Aorta (tissue), 5 donors: ENCODE data around the gene ESYT1. TPM values are rescaled to one million over a fixed set of nuclear protein-coding genes. Genes with fewer than 3 reads are reported as not detected.

Experiments used
- ATAC-seq: fragments of 200-7000 bp; cut with Tn5 transposase; one replicate; pipeline ENCODE4 v1.9.1; 2022; ENCODE audit warnings: moderate library complexity; ENCODE audit not compliant: low FRiP score
- DNase-seq, 2 donors: peaks; one replicate each; pipeline ENCODE4 v3.0.0-alpha.2; 2020
- H3K27ac ChIP-seq, 2 donors: one replicate each; pipeline ENCODE4 v1.5.1; 2013; ENCODE audit warnings: low read length in 2 of 2, mild to moderate bottlenecking in 2 of 2, moderate library complexity in 2 of 2, control low read depth in 1 of 2, inconsistent platforms in 1 of 2, low read depth in 1 of 2
- H3K27me3 ChIP-seq, 2 donors: one replicate each; pipeline ENCODE4 v1.6.1; 2013; ENCODE audit warnings: control low read depth in 1 of 2, low read length in 1 of 2, mild to moderate bottlenecking in 1 of 2, moderate library complexity in 1 of 2; ENCODE audit not compliant: insufficient read depth in 2 of 2, control insufficient read depth in 1 of 2
- H3K36me3 ChIP-seq, 2 donors: one replicate each; pipeline ENCODE4 v1.6.1; 2013; ENCODE audit warnings: control low read depth in 1 of 2, low read length in 1 of 2, mild to moderate bottlenecking in 1 of 2; ENCODE audit not compliant: insufficient read depth in 2 of 2, control insufficient read depth in 1 of 2
- H3K4me1 ChIP-seq, 2 donors: one replicate each; pipeline ENCODE4 v1.6.1; 2013; ENCODE audit warnings: low read length in 2 of 2, control low read depth in 1 of 2, mild to moderate bottlenecking in 1 of 2, moderate library complexity in 1 of 2; ENCODE audit not compliant: insufficient read depth in 2 of 2, control insufficient read depth in 1 of 2
- H3K4me3 ChIP-seq, 2 donors: one replicate each; pipeline ENCODE4 v1.5.1; 2013; ENCODE audit warnings: low read length in 2 of 2, control low read depth in 1 of 2, mild to moderate bottlenecking in 1 of 2
- H3K9me3 ChIP-seq: one replicate; pipeline ENCODE4 v1.6.1; 2013; ENCODE audit warnings: mild to moderate bottlenecking, low read length; ENCODE audit not compliant: control insufficient read depth
- WGBS, 2 donors: extraction: QIAGEN DNeasy Blood & Tissue Kit; methylation state at CpG; one replicate each; pipeline ENCODE4 v1.1.7; 2013; 5-methylcytosine and 5-hydroxymethylcytosine counted together
- intact Hi-C, 2 donors: fragments of 100-400 bp; cut with DNase I; formaldehyde crosslinking; loops; one replicate each; pipeline versions ENCODE4 v1.14.2 to v1.15.0; 2022
- polyA plus RNA-seq, 2 donors: library from polyadenylated mRNA; stranded (reverse); fragments of 200-250 nt; gene quantifications; one replicate each; pipeline ENCODE4 v1.2.3, GENCODE V29; 2013
- total RNA-seq, 2 donors: library from RNA; stranded (reverse); fragmentation: NEBNext Ultra II Directional; extraction: Animal tissue kit (Norgen Biotek cat#: 25700); gene quantifications; one replicate each; pipeline ENCODE4 v1.2.1, GENCODE V29; 2021
- donor health status: healthy with polysubstance abuse.
- donor health status: Bipolar disorder and iron deficiency.
- donor health status: DM: no; HTN: no; CAD: no.
- donor health status: DM: no; HTN: no; CAD: no.
- donor health status: DM: yes; HTN: yes; CAD: no.

The ESYT1 gene
- total and polyA plus RNA-seq, 4 donors = 27.0 to 106 (median 78.8) TPM

DNA sequence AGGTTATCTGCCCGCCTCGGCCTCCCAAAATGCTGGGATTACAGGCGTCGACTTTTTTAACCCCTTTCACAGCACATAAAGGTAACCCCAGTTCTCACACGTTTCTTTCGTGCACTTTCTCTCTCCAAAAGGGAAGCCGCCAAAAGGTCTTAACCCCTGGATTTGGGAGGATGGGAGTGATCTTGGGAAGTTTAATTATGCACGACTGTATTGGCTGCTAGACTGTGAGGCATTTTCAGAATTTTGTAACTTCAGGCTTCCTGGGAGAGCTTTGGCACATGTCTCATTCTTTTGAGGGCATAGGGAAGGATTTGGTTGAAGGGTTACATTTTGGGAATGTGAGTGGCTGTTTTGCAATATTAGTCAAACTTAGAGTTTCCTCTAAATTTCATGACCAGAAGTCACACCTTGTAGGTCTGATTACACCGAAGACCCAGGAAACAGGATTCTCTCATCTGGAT, 62.7 kb downstream of the ESYT1 start:
- H3K36me3 ChIP-seq = peaks cover 0 to 1% of the 10 kb centered on the region in 2 donors
- peak overlapping the region in 1 of 2 donors; percentile 33 for H3K4me3 ChIP-seq
- WGBS, 2 donors = 15 to 21% methylated on average over 9 of the region's 9 CpGs
- ATAC-seq = no peak
- no peaks in the 10 kb centered on the region for H3K4me1 ChIP-seq
- H3K9me3 ChIP-seq = no peaks in the 10 kb centered on the region
- no peaks in the 10 kb centered on the region for H3K27me3 ChIP-seq
- peak overlapping the region in 1 of 2 donors; percentile 34 for H3K27ac ChIP-seq
- intact Hi-C loops = loop anchor here (2.0 to 5.0 kb wide), 3 partner anchors 37 to 274 kb away; partner anchors contain the start of gene ANKRD52 (in 1 of the 2)
- DNase-seq = no peak

- intact Hi-C loops = loop anchor here in 1 of 2 donors (5.0 kb wide), 1 partner anchor 35 kb away; no protein-coding TSS in a partner anchor
- no peak overlapping the region for H3K27ac ChIP-seq
- ATAC-seq (no peak), DNase-seq (no peak)
- H3K4me1 ChIP-seq = no peaks in the 10 kb centered on the region
- H3K36me3 ChIP-seq = no peaks in the 10 kb centered on the region
- no peaks in the 10 kb centered on the region for H3K9me3 ChIP-seq
- H3K4me3 ChIP-seq = no peak overlapping the region
- no peaks in the 10 kb centered on the region for H3K27me3 ChIP-seq
Observed at GRCh38 chr12:56192582-56192981, 64.5 kb downstream of the ESYT1 start.

GRCh38 chr12:56193025-56193578, 65.0 kb downstream of the ESYT1 start:
- Histone ChIP-seq H3K4me1 (no peaks in the 10 kb centered on the region), H3K4me3 (no peak overlapping the region), H3K27me3 (no peaks in the 10 kb centered on the region), H3K9me3 (no peaks in the 10 kb centered on the region), H3K27ac (no peak overlapping the region), H3K36me3 (no peaks in the 10 kb centered on the region)
- WGBS, 2 donors = 33 to 48% methylated on average over 1 of the region's 1 CpG
- ATAC-seq = peak; percentile 50
- peak in 1 of 2 donors; percentile 80 for DNase-seq
- intact Hi-C loops = loop anchor here (1.0 to 5.0 kb wide), 2 partner anchors 31 to 34 kb away; partner anchors contain the start of gene NABP2 (in 1 of the 2)

Other genes starting within 250 kb of the ESYT1 start
- gene PYM1, start 200.4 kb upstream of the ESYT1 start, total RNA-seq = 10 to 100 TPM; 21.9 to 23.5 TPM
- 10 to 100 TPM; 28.9 to 40.2 TPM for gene PYM1, start 200.4 kb upstream of the ESYT1 start, polyA plus RNA-seq
- gene DGKA, start 197.1 kb upstream of the ESYT1 start, total RNA-seq = 10 to 100 TPM; 74.1 to 86.5 TPM
- 10 to 100 TPM; 41.4 to 85.6 TPM for gene DGKA, start 197.1 kb upstream of the ESYT1 start, polyA plus RNA-seq
- 1 to 10 TPM in 1 of 2 donors, under 1 TPM in 1; 0.93 to 2.0 TPM for gene PMEL, start 162.2 kb upstream of the ESYT1 start, total RNA-seq
- 1 to 10 TPM in 1 of 2 donors, under 1 TPM in 1; 0.64 to 2.9 TPM for gene PMEL, start 162.2 kb upstream of the ESYT1 start, polyA plus RNA-seq
- gene CDK2, start 161.4 kb upstream of the ESYT1 start, total RNA-seq = 10 to 100 TPM; 29.8 to 35.5 TPM
- 10 to 100 TPM; 27.9 to 36.5 TPM for gene CDK2, start 161.4 kb upstream of the ESYT1 start, polyA plus RNA-seq
- gene RAB5B, start 154.2 kb upstream of the ESYT1 start, total RNA-seq = 100 to 1,000 TPM; 115 to 126 TPM
- gene RAB5B, start 154.2 kb upstream of the ESYT1 start, polyA plus RNA-seq = 10 to 100 TPM; 58.4 to 86.2 TPM
- 10 to 100 TPM; 17.7 to 18.3 TPM for gene SUOX, start 131.0 kb upstream of the ESYT1 start, total RNA-seq
- gene SUOX, start 131.0 kb upstream of the ESYT1 start, polyA plus RNA-seq = 10 to 100 TPM in 1 of 2 donors, 1 to 10 TPM in 1; 6.4 to 17.6 TPM
- 10 to 100 TPM in 1 of 2 donors, 1 to 10 TPM in 1; 9.8 to 12.2 TPM for gene IKZF4, start 107.2 kb upstream of the ESYT1 start, total RNA-seq
- gene IKZF4, start 107.2 kb upstream of the ESYT1 start, polyA plus RNA-seq = 1 to 10 TPM; 1.8 to 5.3 TPM
- gene RPS26, start 86.3 kb upstream of the ESYT1 start, total RNA-seq = 10 to 100 TPM; 40.5 to 69.1 TPM
- 1,000 to 10,000 TPM in 1 of 2 donors, 100 to 1,000 TPM in 1; 973 to 1,454 TPM for gene RPS26, start 86.3 kb upstream of the ESYT1 start, polyA plus RNA-seq
- gene ERBB3, start 48.1 kb upstream of the ESYT1 start, total RNA-seq = 1 to 10 TPM; 3.2 to 5.1 TPM
- gene ERBB3, start 48.1 kb upstream of the ESYT1 start, polyA plus RNA-seq = 1 to 10 TPM in 1 of 2 donors, under 1 TPM in 1; 0.23 to 9.6 TPM
- 10 to 100 TPM; 59.9 to 63.5 TPM for gene PA2G4, start 23.7 kb upstream of the ESYT1 start, total RNA-seq
- gene PA2G4, start 23.7 kb upstream of the ESYT1 start, polyA plus RNA-seq = 10 to 100 TPM; 79.6 to 80.8 TPM
- 1,000 to 10,000 TPM; 2,225 to 2,370 TPM for gene RPL41, start 11.6 kb upstream of the ESYT1 start, total RNA-seq
- gene RPL41, start 11.6 kb upstream of the ESYT1 start, polyA plus RNA-seq = 1,000 to 10,000 TPM; 5,850 to 7,278 TPM
- gene ZC3H10, start 10.0 kb upstream of the ESYT1 start, total RNA-seq = 1 to 10 TPM; 8.9 to 9.6 TPM
- 1 to 10 TPM; 1.8 to 3.1 TPM for gene ZC3H10, start 10.0 kb upstream of the ESYT1 start, polyA plus RNA-seq
- gene MYL6B, start 24.3 kb downstream of the ESYT1 start, total RNA-seq = 10 to 100 TPM; 30.2 to 34.2 TPM
- gene MYL6B, start 24.3 kb downstream of the ESYT1 start, polyA plus RNA-seq = 100 to 1,000 TPM in 1 of 2 donors, 10 to 100 TPM in 1; 66.6 to 101 TPM
- gene MYL6, start 30.1 kb downstream of the ESYT1 start, total RNA-seq = 1,000 to 10,000 TPM; 1,811 to 3,292 TPM
- gene MYL6, start 30.1 kb downstream of the ESYT1 start, polyA plus RNA-seq = 1,000 to 10,000 TPM; 5,914 to 7,311 TPM
- gene SMARCC2, start 61.2 kb downstream of the ESYT1 start, total RNA-seq = 100 to 1,000 TPM; 118 to 140 TPM
- gene SMARCC2, start 61.2 kb downstream of the ESYT1 start, polyA plus RNA-seq = 10 to 100 TPM; 45.0 to 56.2 TPM
- gene RNF41, start 93.7 kb downstream of the ESYT1 start, total RNA-seq = 10 to 100 TPM; 50.9 to 61.4 TPM
- 10 to 100 TPM; 32.9 to 39.3 TPM for gene RNF41, start 93.7 kb downstream of the ESYT1 start, polyA plus RNA-seq
- gene NABP2, start 96.1 kb downstream of the ESYT1 start, total RNA-seq = 10 to 100 TPM; 18.6 to 19.7 TPM
- 10 to 100 TPM; 25.7 to 28.6 TPM for gene NABP2, start 96.1 kb downstream of the ESYT1 start, polyA plus RNA-seq
- not detected for gene SLC39A5, start 101.8 kb downstream of the ESYT1 start, total RNA-seq
- 10 to 100 TPM in 1 of 2 donors, 1 to 10 TPM in 1; 1.1 to 21.4 TPM for gene SLC39A5, start 101.8 kb downstream of the ESYT1 start, polyA plus RNA-seq
- 10 to 100 TPM; 30.5 to 37.9 TPM for gene ANKRD52, start 130.1 kb downstream of the ESYT1 start, total RNA-seq
- gene ANKRD52, start 130.1 kb downstream of the ESYT1 start, polyA plus RNA-seq = 1 to 10 TPM; 4.4 to 9.3 TPM
- 10 to 100 TPM; 11.1 to 11.2 TPM for gene COQ10A, start 138.7 kb downstream of the ESYT1 start, total RNA-seq
- gene COQ10A, start 138.7 kb downstream of the ESYT1 start, polyA plus RNA-seq = 10 to 100 TPM; 11.9 to 18.9 TPM
- gene CS, start 172.1 kb downstream of the ESYT1 start, total RNA-seq = 100 to 1,000 TPM; 103 to 104 TPM
- 10 to 100 TPM; 49.5 to 56.3 TPM for gene CS, start 172.1 kb downstream of the ESYT1 start, polyA plus RNA-seq
- gene CNPY2, start 187.7 kb downstream of the ESYT1 start, total RNA-seq = 10 to 100 TPM; 72.2 to 92.0 TPM
- gene CNPY2, start 187.7 kb downstream of the ESYT1 start, polyA plus RNA-seq = 100 to 1,000 TPM in 1 of 2 donors, 10 to 100 TPM in 1; 96.2 to 149 TPM
- gene PAN2, start 205.7 kb downstream of the ESYT1 start, total RNA-seq = 10 to 100 TPM; 40.1 to 83.5 TPM
- gene PAN2, start 205.7 kb downstream of the ESYT1 start, polyA plus RNA-seq = 10 to 100 TPM in 1 of 2 donors, 1 to 10 TPM in 1; 6.1 to 73.2 TPM
- under 1 TPM in 1 of 2 donors, not detected in 1; 0.52 TPM for gene IL23A, start 210.6 kb downstream of the ESYT1 start, total RNA-seq
- not detected for gene IL23A, start 210.6 kb downstream of the ESYT1 start, polyA plus RNA-seq
- 100 to 1,000 TPM; 129 to 191 TPM for gene STAT2, start 231.8 kb downstream of the ESYT1 start, total RNA-seq
- 100 to 1,000 TPM in 1 of 2 donors, 10 to 100 TPM in 1; 20.0 to 111 TPM for gene STAT2, start 231.8 kb downstream of the ESYT1 start, polyA plus RNA-seq
- not detected for gene APOF, start 234.6 kb downstream of the ESYT1 start, total RNA-seq
- gene APOF, start 234.6 kb downstream of the ESYT1 start, polyA plus RNA-seq = under 1 TPM in 1 of 2 donors, not detected in 1; 0.50 TPM